Measurements from ENCODE around the gene NFIB.

NFIB gene

GRCh38 chr9:14310311-14310710 is 3.6 kb downstream of the NFIB start:
- TF ChIP-seq CTCF (conservative IDR thresholded peaks at IDR 0.05; ENCODE audit: low read length) = no peak
- H3K4me3 ChIP-seq (ENCODE audit: low read length) = no peak overlapping the region
- DNase-seq (ENCODE audit: low read depth) = no peak

GRCh38 chr9:14309403-14309802 is 4.5 kb downstream of the NFIB start:
- no peak for DNase-seq (ENCODE audit: low read depth)
- no peak for TF ChIP-seq CTCF (conservative IDR thresholded peaks at IDR 0.05; ENCODE audit: low read length)
- H3K4me3 ChIP-seq (ENCODE audit: low read length) = no peak overlapping the region

GRCh38 chr9:14308853-14309145 is 5.1 kb downstream of the NFIB start:
- no peak overlapping the region for H3K4me3 ChIP-seq (ENCODE audit: low read length)
- no peak for DNase-seq (ENCODE audit: low read depth)
- TF ChIP-seq CTCF (conservative IDR thresholded peaks at IDR 0.05; ENCODE audit: low read length) = no peak

GRCh38 chr9:14307989-14308852 is 5.7 kb downstream of the NFIB start:
- no peak for DNase-seq (ENCODE audit: low read depth)
- no peak overlapping the region for H3K4me3 ChIP-seq (ENCODE audit: low read length)
- TF ChIP-seq CTCF (conservative IDR thresholded peaks at IDR 0.05; ENCODE audit: low read length) = no peak

- H3K4me3 ChIP-seq (ENCODE audit: low read length) = no peak overlapping the region
- no peak for DNase-seq (ENCODE audit: low read depth)
These were observed 7.0 kb downstream of the NFIB start for GRCh38 chr9:14306672-14307660.

GRCh38 chr9:14306188-14306587 is 7.8 kb downstream of the NFIB start:
- no peak for TF ChIP-seq CTCF (conservative IDR thresholded peaks at IDR 0.05; ENCODE audit: low read length)

More at GRCh38 chr9:14306672-14307660, 7.0 kb downstream of the NFIB start:
- no peak for TF ChIP-seq CTCF (conservative IDR thresholded peaks at IDR 0.05; ENCODE audit: low read length)

More at GRCh38 chr9:14306188-14306587, 7.8 kb downstream of the NFIB start:
- no peak overlapping the region for H3K4me3 ChIP-seq (ENCODE audit: low read length)
- DNase-seq (ENCODE audit: low read depth) = no peak
